ENCODE data around the gene MGAT5B.

MGAT5B gene

GRCh38 chr17:76949913-76950695, 81.9 kb downstream of the MGAT5B start:
- H3K27ac Mint-ChIP-seq: no peak overlapping the region
- no peak for ATAC-seq
- H3K4me1 Mint-ChIP-seq: no peaks in the 10 kb centered on the region

GRCh38 chr17:76951375-76951905, 83.2 kb downstream of the MGAT5B start:
- Mint-ChIP-seq H3K4me1 (no peaks in the 10 kb centered on the region), H3K4me3 (no peak overlapping the region), H3K9me3 (no peaks in the 10 kb centered on the region), H3K27ac (no peak overlapping the region), H3K36me3 (no peaks in the 10 kb centered on the region)
- no peak for ATAC-seq
- DNase-seq (ENCODE audit: low spot score in 2 of 2): no peak

More at GRCh38 chr17:76949913-76950695, 81.9 kb downstream of the MGAT5B start:
- H3K4me3 Mint-ChIP-seq: no peak overlapping the region
- no peak for DNase-seq (ENCODE audit: low spot score in 2 of 2)
- H3K36me3 Mint-ChIP-seq: no peaks in the 10 kb centered on the region
- no peaks in the 10 kb centered on the region for H3K9me3 Mint-ChIP-seq

- Mint-ChIP-seq H3K9me3 (no peaks in the 10 kb centered on the region), H3K27ac (no peak overlapping the region)
- no peak for ATAC-seq
Observed at GRCh38 chr17:76952402-76952801, 84.2 kb downstream of the MGAT5B start.

GRCh38 chr17:76953066-76953465, 84.9 kb downstream of the MGAT5B start:
- DNase-seq (ENCODE audit: low spot score in 2 of 2): no peak
- ATAC-seq: no peak

More at GRCh38 chr17:76952402-76952801, 84.2 kb downstream of the MGAT5B start:
- no peak for DNase-seq (ENCODE audit: low spot score in 2 of 2)
- Mint-ChIP-seq H3K4me1 (no peaks in the 10 kb centered on the region), H3K4me3 (no peak overlapping the region), H3K36me3 (no peaks in the 10 kb centered on the region)

GRCh38 chr17:76953946-76954345, 85.7 kb downstream of the MGAT5B start:
- H3K27ac Mint-ChIP-seq: no peak overlapping the region
- DNase-seq (ENCODE audit: low spot score in 2 of 2): no peak
- no peaks in the 10 kb centered on the region for H3K36me3 Mint-ChIP-seq
- H3K4me3 Mint-ChIP-seq: no peak overlapping the region
- no peak for ATAC-seq
- H3K9me3 Mint-ChIP-seq: no peaks in the 10 kb centered on the region
- H3K4me1 Mint-ChIP-seq: no peaks in the 10 kb centered on the region

More at GRCh38 chr17:76953066-76953465, 84.9 kb downstream of the MGAT5B start:
- Mint-ChIP-seq H3K27ac (no peak overlapping the region), H3K36me3 (no peaks in the 10 kb centered on the region), H3K4me3 (no peak overlapping the region), H3K4me1 (no peaks in the 10 kb centered on the region), H3K9me3 (no peaks in the 10 kb centered on the region)

- Mint-ChIP-seq H3K36me3 (no peaks in the 10 kb centered on the region), H3K4me3 (no peak overlapping the region), H3K27ac (no peak overlapping the region), H3K4me1 (no peaks in the 10 kb centered on the region), H3K9me3 (no peaks in the 10 kb centered on the region)
- no peak for DNase-seq (ENCODE audit: low spot score in 2 of 2)
- no peak for ATAC-seq
Observed at GRCh38 chr17:76955191-76955590, 87.0 kb downstream of the MGAT5B start.

- DNase-seq (ENCODE audit: low spot score in 2 of 2) (no peak), ATAC-seq (no peak)
- Mint-ChIP-seq H3K4me1 (no peaks in the 10 kb centered on the region), H3K36me3 (no peaks in the 10 kb centered on the region), H3K9me3 (no peaks in the 10 kb centered on the region), H3K4me3 (no peak overlapping the region), H3K27ac (no peak overlapping the region)
Observed at GRCh38 chr17:76956846-76957540, 88.8 kb downstream of the MGAT5B start.

GRCh38 chr17:76957678-76958464, 89.7 kb downstream of the MGAT5B start:
- H3K27ac Mint-ChIP-seq: no peak overlapping the region
- H3K4me1 Mint-ChIP-seq: no peaks in the 10 kb centered on the region
- no peak overlapping the region for H3K4me3 Mint-ChIP-seq
- DNase-seq (ENCODE audit: low spot score in 2 of 2) (no peak), ATAC-seq (no peak)
- H3K9me3 Mint-ChIP-seq: no peaks in the 10 kb centered on the region
- no peaks in the 10 kb centered on the region for H3K36me3 Mint-ChIP-seq

- no peak for DNase-seq (ENCODE audit: low spot score in 2 of 2)
- Mint-ChIP-seq H3K27ac (no peak overlapping the region), H3K4me1 (no peaks in the 10 kb centered on the region), H3K4me3 (no peak overlapping the region), H3K36me3 (no peaks in the 10 kb centered on the region), H3K9me3 (no peaks in the 10 kb centered on the region)
- no peak for ATAC-seq
Observed at GRCh38 chr17:76958974-76959373, 90.8 kb downstream of the MGAT5B start.

- Mint-ChIP-seq H3K4me1 (no peaks in the 10 kb centered on the region), H3K4me3 (no peak overlapping the region), H3K36me3 (no peaks in the 10 kb centered on the region), H3K9me3 (no peaks in the 10 kb centered on the region), H3K27ac (no peak overlapping the region)
- ATAC-seq: no peak
- DNase-seq (ENCODE audit: low spot score in 2 of 2): no peak
Observed at GRCh38 chr17:76961869-76962268, 93.7 kb downstream of the MGAT5B start.

- Mint-ChIP-seq H3K27ac (peak overlapping the region; percentile 48), H3K4me3 (no peak overlapping the region), H3K36me3 (no peaks in the 10 kb centered on the region), H3K9me3 (no peaks in the 10 kb centered on the region), H3K4me1 (no peaks in the 10 kb centered on the region)
- no peak for DNase-seq (ENCODE audit: low spot score in 2 of 2)
- no peak for ATAC-seq
Observed at GRCh38 chr17:76962858-76963257, 94.7 kb downstream of the MGAT5B start.

GRCh38 chr17:76966016-76966415, 97.8 kb downstream of the MGAT5B start:
- H3K9me3 Mint-ChIP-seq: no peaks in the 10 kb centered on the region
- no peak overlapping the region for H3K4me3 Mint-ChIP-seq
- H3K4me1 Mint-ChIP-seq: peaks cover 17% of the 10 kb centered on the region
- ATAC-seq (no peak), DNase-seq (ENCODE audit: low spot score in 2 of 2) (no peak)
- peak overlapping the region; percentile 45 for H3K27ac Mint-ChIP-seq
- no peaks in the 10 kb centered on the region for H3K36me3 Mint-ChIP-seq

- Mint-ChIP-seq H3K4me1 (peaks cover 18% of the 10 kb centered on the region), H3K36me3 (no peaks in the 10 kb centered on the region), H3K9me3 (no peaks in the 10 kb centered on the region), H3K4me3 (no peak overlapping the region), H3K27ac (peak overlapping the region; percentile 45)
- ATAC-seq: no peak
- no peak for DNase-seq (ENCODE audit: low spot score in 2 of 2)
Observed at GRCh38 chr17:76966486-76967181, 98.4 kb downstream of the MGAT5B start.

GRCh38 chr17:76967762-76968161, 99.6 kb downstream of the MGAT5B start:
- ATAC-seq: no peak
- H3K36me3 Mint-ChIP-seq: no peaks in the 10 kb centered on the region

More at GRCh38 chr17:76967762-76968161, 99.6 kb downstream of the MGAT5B start:
- DNase-seq (ENCODE audit: low spot score in 2 of 2): no peak
- Mint-ChIP-seq H3K27ac (no peak overlapping the region), H3K9me3 (no peaks in the 10 kb centered on the region), H3K4me3 (peak overlapping the region; percentile 59), H3K4me1 (peaks cover 18% of the 10 kb centered on the region)

Data from stimulated activated effector memory CD8-positive, alpha-beta T cell treated with anti-CD3 and anti-CD28 coated beads, Interleukin-12 subunit alpha, Interleukin-12 subunit beta, amount 100 ng/mL, for 72 hours (primary cell).